Measurements from ENCODE around the gene APBB2.

The APBB2 gene

DNA sequence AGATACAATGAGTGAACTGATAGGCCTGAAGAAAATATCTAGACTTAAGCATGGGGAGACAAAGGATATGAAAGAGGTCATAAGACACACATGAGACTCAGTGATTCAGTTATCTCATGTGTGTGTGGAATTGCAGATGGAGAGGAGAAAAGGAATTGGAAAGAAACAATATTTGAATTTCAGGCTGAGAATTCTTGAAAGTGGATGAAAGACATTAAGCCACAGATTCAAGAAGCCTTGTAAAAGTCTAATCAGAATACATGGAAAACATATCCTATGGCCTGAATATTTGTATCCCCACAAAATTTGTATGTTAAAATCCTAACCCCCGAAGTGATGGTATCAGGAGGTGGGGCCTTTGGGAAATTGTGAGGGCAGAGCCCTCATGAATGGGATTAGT, 436.3 kb downstream of the APBB2 start:
- TF ChIP-seq, protein P1, sequence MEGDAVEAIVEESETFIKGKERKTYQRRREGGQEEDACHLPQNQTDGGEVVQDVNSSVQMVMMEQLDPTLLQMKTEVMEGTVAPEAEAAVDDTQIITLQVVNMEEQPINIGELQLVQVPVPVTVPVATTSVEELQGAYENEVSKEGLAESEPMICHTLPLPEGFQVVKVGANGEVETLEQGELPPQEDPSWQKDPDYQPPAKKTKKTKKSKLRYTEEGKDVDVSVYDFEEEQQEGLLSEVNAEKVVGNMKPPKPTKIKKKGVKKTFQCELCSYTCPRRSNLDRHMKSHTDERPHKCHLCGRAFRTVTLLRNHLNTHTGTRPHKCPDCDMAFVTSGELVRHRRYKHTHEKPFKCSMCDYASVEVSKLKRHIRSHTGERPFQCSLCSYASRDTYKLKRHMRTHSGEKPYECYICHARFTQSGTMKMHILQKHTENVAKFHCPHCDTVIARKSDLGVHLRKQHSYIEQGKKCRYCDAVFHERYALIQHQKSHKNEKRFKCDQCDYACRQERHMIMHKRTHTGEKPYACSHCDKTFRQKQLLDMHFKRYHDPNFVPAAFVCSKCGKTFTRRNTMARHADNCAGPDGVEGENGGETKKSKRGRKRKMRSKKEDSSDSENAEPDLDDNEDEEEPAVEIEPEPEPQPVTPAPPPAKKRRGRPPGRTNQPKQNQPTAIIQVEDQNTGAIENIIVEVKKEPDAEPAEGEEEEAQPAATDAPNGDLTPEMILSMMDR (IDR thresholded peaks at IDR 0.05; ENCODE audit: borderline replicate concordance, control extremely low read depth, extremely low read depth, insufficient read depth, missing control alignments), result no peak
- no peak for DNase-seq (ENCODE audit: low spot score)
- in situ Hi-C loops (cut with MboI; ENCODE audit: low sequenced_read_pairs, unreplicated experiment), result no loop called here

DNA sequence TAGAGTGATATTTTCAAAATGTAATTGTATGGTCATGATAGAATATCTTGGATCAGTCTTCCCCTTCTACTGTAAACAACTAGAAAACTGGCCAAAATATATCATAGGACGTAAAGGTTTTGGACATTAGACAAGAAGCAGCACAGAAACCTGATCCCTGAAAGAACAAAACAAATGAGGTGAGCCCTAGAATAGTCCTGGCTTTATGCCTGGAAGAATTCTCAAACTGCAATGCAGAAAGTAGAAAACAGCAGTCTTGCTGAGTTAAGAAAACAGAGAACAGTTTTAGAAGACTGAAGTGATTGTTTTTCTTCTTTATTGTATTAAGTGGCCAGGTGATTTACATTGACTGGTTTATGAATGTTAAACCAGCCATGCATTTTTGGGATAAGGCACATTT, 445.1 kb downstream of the APBB2 start:
- in situ Hi-C loops (cut with MboI; ENCODE audit: low sequenced_read_pairs, unreplicated experiment), result no loop called here
- TF ChIP-seq, protein P1 (IDR thresholded peaks at IDR 0.05; ENCODE audit: borderline replicate concordance, control extremely low read depth, extremely low read depth, insufficient read depth, missing control alignments), result no peak
- DNase-seq (ENCODE audit: low spot score), result no peak

DNA sequence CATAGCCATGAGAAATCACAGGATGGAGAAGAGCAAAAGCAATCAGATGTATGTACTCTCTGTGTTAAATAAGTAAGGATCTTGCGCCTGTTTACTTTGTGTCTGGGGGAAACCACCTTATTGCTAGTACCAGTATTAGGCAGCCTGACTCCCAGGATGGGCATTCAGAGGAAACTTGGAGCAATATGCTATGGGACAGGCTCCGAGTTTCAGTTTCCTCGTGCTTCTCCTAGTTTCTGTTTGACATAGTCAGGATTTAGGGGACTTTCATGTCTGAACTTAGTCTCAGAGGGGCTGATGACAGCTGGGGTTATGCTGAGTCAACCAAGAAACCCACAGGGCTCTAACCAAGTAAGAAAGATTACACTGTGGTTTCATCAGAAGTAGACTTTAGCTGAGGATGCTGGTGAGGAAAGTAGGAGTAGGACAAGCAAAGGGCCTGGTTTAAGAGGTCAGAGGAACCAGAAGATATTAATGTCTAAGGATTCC, 451.1 kb downstream of the APBB2 start:
- DNase-seq (ENCODE audit: low spot score), result peak; percentile 65
- in situ Hi-C loops (cut with MboI; ENCODE audit: low sequenced_read_pairs, unreplicated experiment), result no loop called here
- TF ChIP-seq, protein P1 (IDR thresholded peaks at IDR 0.05; ENCODE audit: borderline replicate concordance, control extremely low read depth, extremely low read depth, insufficient read depth, missing control alignments), result no peak

Measured in GM13976 (cell line).